Activated naive CD4-positive, alpha-beta T cell treated with Interleukin-2 at 50 U/mL for 16 hours (primary cell): ENCODE measurements around the gene RAD51D.
"Not testable (repeated sequence)": the region's sequence is repeated elsewhere in the genome, so short reads cannot be mapped to it uniquely, and the experiment has no call there.

Experiments used
- DNase-seq: peaks from one replicate; pipeline ENCODE4 v3.0.0-alpha.2; 2020

The RAD51D gene

GRCh38 chr17:35119370-35120165 lies at the start of gene RAD51D:
Gene RAD51D (minus strand): TSS chr17:35119860. CDS start chr17:35119613, 247 bp downstream.
- DNase-seq: peak; percentile 79

GRCh38 chr17:35167666-35168065 lies 48.0 kb upstream of the RAD51D start:
- DNase-seq: no peak

GRCh38 chr17:35167046-35167445 lies 47.4 kb upstream of the RAD51D start:
- DNase-seq: no peak

- DNase-seq: no peak
Measured at GRCh38 chr17:35166526-35166925, 46.9 kb upstream of the RAD51D start.

- DNase-seq: no peak
Measured at GRCh38 chr17:35164716-35165115, 45.1 kb upstream of the RAD51D start.

- no peak for DNase-seq
Measured at GRCh38 chr17:35163886-35164285, 44.2 kb upstream of the RAD51D start.

GRCh38 chr17:35162755-35163154 lies 43.1 kb upstream of the RAD51D start:
- DNase-seq: no peak

- DNase-seq: no peak
Measured at GRCh38 chr17:35161281-35161761, 41.7 kb upstream of the RAD51D start.

- peak; percentile 23 for DNase-seq
Measured at GRCh38 chr17:35160354-35161201, 40.9 kb upstream of the RAD51D start.

GRCh38 chr17:35159940-35160339 lies 40.3 kb upstream of the RAD51D start:
- no peak for DNase-seq

- no peak for DNase-seq
Measured at GRCh38 chr17:35155246-35155645, 35.6 kb upstream of the RAD51D start.

- DNase-seq: no peak
Measured at GRCh38 chr17:35154196-35155165, 34.8 kb upstream of the RAD51D start.

- no peak for DNase-seq
Measured at GRCh38 chr17:35152421-35153140, 32.9 kb upstream of the RAD51D start.

GRCh38 chr17:35151080-35151479 lies 31.4 kb upstream of the RAD51D start:
- DNase-seq: not testable (repeated sequence)

GRCh38 chr17:35149941-35150340 lies 30.3 kb upstream of the RAD51D start:
- no peak for DNase-seq

GRCh38 chr17:35148144-35148543 lies 28.5 kb upstream of the RAD51D start:
- no peak for DNase-seq

GRCh38 chr17:35147375-35147905 lies 27.8 kb upstream of the RAD51D start, which contains the start of gene UNC45B:
Gene UNC45B (plus strand): TSS chr17:35147817. CDS start chr17:35148264, 447 bp downstream.
- no peak for DNase-seq

GRCh38 chr17:35146214-35146833 lies 26.7 kb upstream of the RAD51D start:
- no peak for DNase-seq

GRCh38 chr17:35144840-35145239 lies 25.2 kb upstream of the RAD51D start:
- no peak for DNase-seq

GRCh38 chr17:35142467-35142796 lies 22.8 kb upstream of the RAD51D start:
- no peak for DNase-seq
